ENCODE results near the gene MYO18A.

- no peak for TF ChIP-seq POLR2A (IDR thresholded peaks at IDR 0.05)
- TF ChIP-seq CTCF (IDR thresholded peaks at IDR 0.05) = no peak
These were observed 99.9 kb downstream of the MYO18A start for GRCh38 chr17:29080323-29080722.
